GM21825 (cell line): ENCODE measurements around the gene CSF3.

Experiments used
- ATAC-seq: cut with Tn5 transposase; IDR thresholded peaks from one replicate; pipeline ENCODE4 v1.9.1; 2021; ENCODE audit warnings: mild to moderate bottlenecking, moderate library complexity; ENCODE audit not compliant: unreplicated experiment

Gene CSF3

GRCh38 chr17:40023590-40024292 lies 8.5 kb downstream of the CSF3 start:
- no peak for ATAC-seq

GRCh38 chr17:40024901-40025300 lies 9.7 kb downstream of the CSF3 start:
- ATAC-seq = no peak

GRCh38 chr17:40025559-40025958 lies 10.3 kb downstream of the CSF3 start:
- ATAC-seq = no peak

GRCh38 chr17:40025991-40026815 lies 11.0 kb downstream of the CSF3 start:
- ATAC-seq = no peak

- no peak for ATAC-seq
These were observed 11.8 kb downstream of the CSF3 start for GRCh38 chr17:40026816-40027613.

- no peak for ATAC-seq
These were observed 12.4 kb downstream of the CSF3 start for GRCh38 chr17:40027614-40028012.

- ATAC-seq = no peak
These were observed 13.4 kb downstream of the CSF3 start for GRCh38 chr17:40028595-40028994.

GRCh38 chr17:40031706-40032105 lies 16.5 kb downstream of the CSF3 start:
- no peak for ATAC-seq

- ATAC-seq = no peak
These were observed 17.4 kb downstream of the CSF3 start for GRCh38 chr17:40032322-40033320.

DNA sequence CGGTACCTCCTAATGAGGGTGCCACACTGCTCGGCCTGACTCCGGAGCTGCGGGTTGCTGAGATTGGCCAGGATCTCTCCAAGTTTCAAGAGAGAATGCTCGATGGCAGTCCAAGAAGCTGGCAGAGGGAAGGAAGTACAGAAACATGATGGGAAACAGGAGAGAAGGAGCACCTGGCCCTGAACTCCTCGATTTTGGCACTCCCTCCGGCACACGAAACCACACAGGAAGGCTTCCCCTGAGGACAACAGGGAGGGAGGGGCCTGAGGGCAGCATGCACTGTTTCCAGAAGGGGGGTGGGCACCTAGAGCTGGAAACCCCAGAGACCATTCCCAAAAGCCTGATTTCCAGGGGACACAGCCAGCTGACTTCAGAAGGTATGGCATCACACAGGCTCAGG lies 18.1 kb downstream of the CSF3 start:
- no peak for ATAC-seq

DNA sequence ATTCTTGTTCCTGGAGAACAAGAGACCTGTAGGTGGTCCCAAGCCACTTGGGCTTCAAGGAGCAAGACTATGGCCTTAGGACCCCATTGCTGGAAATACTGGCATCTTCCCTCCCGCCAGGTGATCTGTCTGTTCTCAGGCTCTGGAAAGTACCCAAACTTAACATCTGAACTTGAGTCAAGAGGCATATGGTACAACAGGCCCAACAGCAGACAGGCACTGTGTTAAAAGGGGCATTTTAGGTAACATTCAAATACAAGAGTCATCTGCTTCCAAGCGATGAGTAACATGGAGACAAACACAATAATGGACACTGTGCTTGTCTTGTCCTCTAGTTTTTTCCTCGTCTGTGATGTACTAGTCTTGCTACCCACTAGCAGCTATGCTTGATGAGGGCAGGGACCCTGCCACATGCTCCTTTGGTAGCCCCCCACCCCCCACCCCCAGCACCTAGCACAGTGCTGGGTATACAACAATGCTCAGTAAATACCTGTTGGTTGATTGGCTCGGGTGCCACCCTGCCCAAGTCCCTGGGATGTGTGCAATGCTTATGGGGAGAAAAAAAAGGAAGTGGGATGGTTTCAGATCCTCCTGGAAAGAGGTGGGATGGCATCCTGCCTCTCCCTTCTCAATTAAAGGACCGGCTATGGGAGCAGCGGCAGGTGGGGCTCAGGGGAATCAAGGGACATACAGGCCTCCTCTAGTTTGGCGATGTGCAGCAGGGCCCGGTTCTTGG lies 19.4 kb downstream of the CSF3 start:
- ATAC-seq = no peak

DNA sequence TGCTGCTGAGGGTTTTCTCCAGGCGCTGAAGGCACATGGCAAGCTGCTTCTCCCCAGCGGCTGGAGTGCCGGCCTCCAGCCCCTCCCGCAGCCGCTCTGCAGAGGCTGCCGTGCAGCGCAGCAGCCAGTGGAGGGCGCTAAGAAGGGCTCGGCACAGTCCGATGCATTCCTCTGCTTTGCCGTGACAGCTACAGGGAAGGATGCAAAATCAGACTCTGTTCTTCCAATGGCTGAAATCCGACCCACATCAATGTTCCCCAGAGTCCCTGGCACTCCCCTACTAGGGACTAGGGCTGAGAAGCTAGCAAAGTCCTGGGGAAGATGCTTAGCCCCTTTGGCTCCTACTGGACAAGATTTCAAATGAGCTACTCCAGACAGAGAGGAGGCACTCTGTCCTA lies 19.9 kb downstream of the CSF3 start:
- ATAC-seq = no peak

- ATAC-seq = no peak
These were observed 23.8 kb downstream of the CSF3 start for GRCh38 chr17:40038882-40039513.

GRCh38 chr17:40041196-40041595 lies 26.0 kb downstream of the CSF3 start:
- no peak for ATAC-seq

DNA sequence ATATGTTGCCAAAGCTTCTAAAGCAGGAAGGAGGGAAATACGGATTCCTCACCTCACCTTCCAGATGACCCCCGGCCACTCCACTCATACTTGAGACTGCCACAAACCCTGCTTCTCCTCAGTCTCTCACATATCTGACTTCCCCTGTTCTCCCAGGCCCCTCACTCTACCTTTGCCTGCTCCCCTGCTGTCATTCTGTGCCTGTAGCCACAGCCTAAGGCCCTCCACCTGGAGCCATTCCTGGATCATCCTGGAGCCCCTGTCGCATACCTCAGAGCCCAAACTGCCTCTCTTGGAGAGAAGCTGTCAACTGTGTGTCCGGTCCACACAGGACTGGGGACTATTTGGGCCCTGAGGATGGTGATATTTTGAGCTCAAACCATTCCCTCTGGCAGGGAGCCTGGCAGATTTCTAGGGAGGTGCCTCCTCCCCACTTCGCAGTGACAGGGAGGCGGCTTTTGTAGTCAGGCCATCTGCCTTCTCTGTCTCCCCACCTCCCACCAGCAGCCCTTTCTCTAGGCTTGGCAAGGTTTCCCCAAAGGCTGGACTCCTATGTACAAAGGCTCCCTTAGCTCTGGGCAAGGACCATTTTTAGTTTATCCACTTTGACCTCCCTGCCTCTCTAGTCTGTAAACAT lies 41.3 kb downstream of the CSF3 start:
- no peak for ATAC-seq

DNA sequence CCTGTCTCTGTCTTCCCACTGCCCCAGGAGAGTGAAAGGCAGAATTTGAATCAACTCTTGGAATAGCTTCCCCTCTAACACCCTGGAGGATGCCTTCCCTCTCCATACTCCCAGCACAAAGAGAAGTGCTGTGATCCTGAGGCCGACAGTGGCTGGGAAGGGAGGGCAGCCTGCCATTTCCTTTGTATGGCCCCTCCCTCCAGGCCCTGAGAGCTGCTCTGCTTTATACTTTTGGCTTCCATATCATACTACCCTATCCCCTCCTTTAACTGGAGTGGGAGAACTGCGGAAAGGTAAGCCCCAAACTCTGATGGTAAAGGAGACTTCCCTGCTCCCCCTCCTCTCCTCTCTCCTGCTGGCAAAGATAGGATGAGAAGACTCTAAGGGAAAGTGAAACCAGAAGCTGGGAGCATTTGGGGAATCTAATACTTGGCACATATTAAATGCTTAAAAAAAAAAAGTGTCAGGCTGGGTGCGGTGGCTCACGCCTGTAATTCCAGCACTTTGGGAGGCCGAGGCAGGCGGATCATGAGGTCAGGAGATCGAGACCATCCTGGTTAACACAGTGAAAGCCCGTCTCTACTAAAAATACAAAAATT lies 43.0 kb downstream of the CSF3 start:
- ATAC-seq = no peak

- ATAC-seq = no peak
These were observed 43.6 kb downstream of the CSF3 start for GRCh38 chr17:40058865-40059264.

DNA sequence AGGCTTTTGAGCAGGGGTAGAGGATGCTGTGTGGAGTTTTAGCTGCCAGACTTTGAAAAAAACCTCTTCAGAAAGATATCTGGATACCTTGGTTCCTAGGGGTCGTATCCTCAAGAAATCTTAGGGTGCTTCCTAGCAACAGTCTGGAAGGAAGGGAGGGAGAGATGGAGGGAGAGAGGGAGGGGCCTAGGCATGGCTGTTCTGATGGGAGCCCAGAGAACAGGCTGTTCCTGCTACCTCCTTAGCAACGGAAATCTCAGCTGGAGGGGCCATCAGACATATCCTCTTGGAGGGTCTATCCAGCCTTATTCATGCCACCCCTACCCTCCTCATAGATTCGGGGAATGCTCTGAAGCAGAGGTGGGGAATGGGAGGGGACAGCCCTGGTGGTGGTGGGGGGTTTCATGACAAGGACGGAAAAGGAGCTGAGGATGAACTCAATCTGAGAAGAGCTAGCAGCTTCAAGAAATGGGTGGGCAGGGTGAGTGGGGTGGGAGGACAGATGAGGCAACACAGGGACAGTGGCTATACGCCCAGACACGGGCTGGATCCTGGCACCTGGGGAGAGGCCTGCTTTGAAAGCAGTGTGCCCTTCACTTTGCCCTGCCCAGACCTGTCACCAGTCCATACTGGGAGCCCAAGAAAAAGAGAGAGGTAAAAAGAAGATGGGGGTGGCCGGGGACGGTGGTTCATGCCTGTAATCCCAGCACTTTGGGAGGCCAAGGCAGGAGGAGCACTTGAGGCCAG lies 44.7 kb downstream of the CSF3 start:
- ATAC-seq = no peak
